HG03439 (cell line): ENCODE data around the gene KCNQ5.
"Not testable (repeated sequence)": the region's sequence is repeated elsewhere in the genome, so short reads cannot be mapped to it uniquely, and the experiment has no call there.

Experiments
- ATAC-seq: cut with Tn5 transposase; IDR thresholded peaks from one replicate; pipeline ENCODE4 v1.9.1; 2021; ENCODE audit warnings: mild to moderate bottlenecking, moderate library complexity; ENCODE audit not compliant: unreplicated experiment

Gene KCNQ5

DNA sequence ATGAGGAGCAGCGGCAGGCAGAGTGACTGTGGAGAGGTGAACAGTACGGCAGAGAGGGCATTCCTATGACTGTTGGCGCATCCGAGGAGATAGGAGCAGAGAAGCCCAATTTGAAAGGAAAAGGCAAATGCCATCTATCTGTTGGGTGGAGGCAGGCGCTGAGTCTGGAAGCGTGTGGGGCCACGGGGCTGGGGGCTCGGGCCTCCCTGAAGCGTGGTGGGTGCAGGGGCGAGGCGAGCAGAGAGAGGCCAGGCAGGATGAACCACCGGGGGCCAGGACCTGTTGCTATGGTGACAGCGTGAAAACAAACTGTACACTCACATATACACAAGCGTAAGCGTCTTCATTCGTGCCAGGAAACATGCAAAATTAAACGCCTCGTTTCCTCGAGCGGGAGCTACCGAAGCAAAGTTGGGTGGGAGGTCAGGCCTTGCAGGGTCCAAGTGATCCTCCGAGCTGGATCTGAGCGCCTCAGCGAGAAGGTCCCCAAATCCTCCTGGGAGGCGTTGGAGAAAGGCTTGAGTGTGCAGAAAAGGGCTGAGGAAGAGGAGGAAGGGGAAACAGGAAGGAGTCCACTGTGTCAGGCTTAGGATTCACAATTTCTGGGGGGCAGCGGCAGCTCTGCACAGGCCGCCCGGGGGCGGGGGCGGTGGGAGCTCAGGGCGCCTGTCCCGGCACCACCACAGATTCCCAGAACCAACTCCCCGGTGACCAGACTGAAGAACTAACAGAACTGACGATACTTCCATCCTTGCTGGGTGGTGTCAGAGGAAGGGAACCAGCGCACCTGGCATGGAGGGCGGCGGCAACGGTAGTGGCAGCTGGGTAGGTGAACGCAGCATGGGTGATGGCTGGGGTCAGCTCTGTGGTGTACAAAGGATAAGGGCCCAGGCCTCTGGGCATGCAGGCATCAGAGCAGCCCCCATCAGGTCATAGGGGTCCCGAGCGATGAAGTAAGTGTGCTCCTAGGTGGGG, 535.2 kb downstream of the KCNQ5 start:
- ATAC-seq, result no peak

GRCh38 chr6:73157870-73158269, 536.0 kb downstream of the KCNQ5 start:
- ATAC-seq, result no peak

GRCh38 chr6:73169111-73169510, 547.2 kb downstream of the KCNQ5 start:
- ATAC-seq, result no peak

GRCh38 chr6:73169633-73170032, 547.8 kb downstream of the KCNQ5 start:
- ATAC-seq, result no peak

DNA sequence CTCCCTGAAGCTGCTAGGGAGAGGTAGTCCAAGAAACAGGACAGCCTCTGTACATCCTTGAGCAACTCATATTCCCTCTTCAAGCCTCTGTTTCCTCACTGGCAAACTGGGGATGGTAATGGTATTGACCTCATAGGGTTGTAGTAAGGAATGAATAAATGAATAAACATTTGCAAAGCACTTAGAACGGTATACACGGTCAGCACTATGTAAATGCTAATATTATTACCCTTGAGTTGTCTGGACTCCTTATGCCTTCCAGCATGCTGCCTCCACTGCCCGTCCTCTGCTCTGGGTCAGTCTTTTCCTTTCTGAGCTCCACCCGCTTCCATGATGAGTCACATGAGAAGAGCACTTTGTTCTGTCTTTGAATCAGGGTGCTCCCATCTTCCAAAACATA, 552.8 kb downstream of the KCNQ5 start:
- ATAC-seq, result no peak

- no peak for ATAC-seq
Measured at GRCh38 chr6:73176057-73176456, 554.2 kb downstream of the KCNQ5 start.

GRCh38 chr6:73177221-73177944, 555.5 kb downstream of the KCNQ5 start:
- ATAC-seq, result peak; percentile 60

GRCh38 chr6:73180076-73180738, 558.3 kb downstream of the KCNQ5 start:
- no peak for ATAC-seq

GRCh38 chr6:73180763-73181619, 559.1 kb downstream of the KCNQ5 start:
- peak; percentile 85 for ATAC-seq

DNA sequence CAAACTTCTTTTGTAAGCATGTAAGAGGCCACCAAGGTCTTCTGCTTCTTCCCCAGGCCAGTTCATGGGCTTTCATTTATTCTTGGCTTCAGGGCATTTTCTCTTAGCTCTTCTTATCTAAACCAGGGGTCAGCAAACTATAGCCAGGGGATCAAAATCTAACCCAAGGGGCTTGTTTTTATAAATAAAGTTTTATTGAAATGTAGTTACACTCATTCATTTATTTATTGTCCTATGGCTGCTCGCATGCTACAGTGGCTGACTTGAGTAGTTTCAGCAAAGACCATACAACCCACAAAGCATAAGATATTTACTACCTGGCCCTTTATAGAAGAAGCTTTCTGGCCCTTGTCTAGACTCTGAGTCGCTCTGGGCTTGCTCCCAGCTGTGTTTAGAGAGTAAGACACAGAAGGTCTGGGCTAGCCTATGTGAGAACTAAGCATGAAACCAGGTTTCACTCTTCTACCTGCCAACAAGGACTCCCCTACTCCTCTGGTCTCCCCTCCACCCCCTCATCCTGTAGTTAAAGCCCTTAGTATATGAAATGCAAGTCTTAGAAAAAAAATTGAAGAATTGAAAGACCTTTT, 560.2 kb downstream of the KCNQ5 start:
- peak; percentile 42 for ATAC-seq

- ATAC-seq, result not testable (repeated sequence)
Measured at GRCh38 chr6:73193302-73193701, 571.4 kb downstream of the KCNQ5 start.

DNA sequence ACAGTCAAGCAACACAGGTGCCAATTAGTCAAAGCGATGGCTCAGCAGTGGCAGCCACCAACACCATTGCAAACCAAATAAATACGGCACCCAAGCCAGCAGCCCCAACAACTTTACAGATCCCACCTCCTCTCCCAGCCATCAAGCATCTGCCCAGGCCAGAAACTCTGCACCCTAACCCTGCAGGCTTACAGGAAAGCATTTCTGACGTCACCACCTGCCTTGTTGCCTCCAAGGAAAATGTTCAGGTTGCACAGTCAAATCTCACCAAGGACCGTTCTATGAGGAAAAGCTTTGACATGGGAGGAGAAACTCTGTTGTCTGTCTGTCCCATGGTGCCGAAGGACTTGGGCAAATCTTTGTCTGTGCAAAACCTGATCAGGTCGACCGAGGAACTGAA, 572.9 kb downstream of the KCNQ5 start:
- ATAC-seq, result no peak

GRCh38 chr6:73200247-73200646, 578.4 kb downstream of the KCNQ5 start:
- ATAC-seq, result no peak

- no peak for ATAC-seq
Measured at GRCh38 chr6:73200735-73201134, 578.9 kb downstream of the KCNQ5 start.

GRCh38 chr6:73203098-73203497, 581.2 kb downstream of the KCNQ5 start:
- ATAC-seq, result no peak

- no peak for ATAC-seq
Measured at GRCh38 chr6:73204252-73204651, 582.4 kb downstream of the KCNQ5 start.

- no peak for ATAC-seq
Measured at GRCh38 chr6:73207221-73207837, 585.5 kb downstream of the KCNQ5 start.

- no peak for ATAC-seq
Measured at GRCh38 chr6:73209117-73209516, 587.3 kb downstream of the KCNQ5 start.

DNA sequence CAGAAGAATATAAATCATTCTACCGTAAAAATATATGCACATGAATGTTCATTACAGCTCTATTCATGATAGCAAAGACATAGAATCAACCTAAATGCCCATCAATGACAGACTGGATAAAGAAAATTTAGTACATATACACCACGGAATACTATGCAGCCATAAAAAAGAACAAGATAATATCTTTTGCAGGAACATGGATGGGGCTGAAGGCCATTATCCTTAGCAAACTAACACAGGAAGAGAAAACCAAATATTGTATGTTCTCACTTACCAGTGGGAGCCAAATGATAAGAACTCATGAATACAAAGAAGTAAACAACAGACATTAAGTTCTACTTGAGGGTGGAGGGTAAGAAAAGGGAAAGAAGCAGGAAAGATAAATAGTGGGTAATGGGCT, 595.0 kb downstream of the KCNQ5 start:
- ATAC-seq, result no peak

DNA sequence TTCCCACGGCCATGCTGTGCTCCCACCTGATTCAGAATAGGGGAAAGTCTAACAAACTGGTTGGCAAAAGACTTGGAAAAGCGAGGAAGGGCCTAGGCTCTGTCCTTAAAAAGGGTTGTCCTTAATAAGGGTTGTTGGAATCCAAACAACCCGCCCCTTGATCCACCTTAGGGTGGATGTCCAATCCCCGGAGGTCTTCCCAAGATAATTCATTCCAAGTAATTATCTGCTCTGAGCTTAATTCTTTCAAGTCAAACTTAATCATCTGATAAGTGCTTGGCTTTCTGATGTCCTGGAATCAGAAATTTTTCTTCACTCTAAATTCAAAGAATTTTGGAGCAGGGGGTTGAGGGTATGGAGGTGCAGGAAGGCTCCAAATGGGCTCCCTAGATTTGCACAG, 603.5 kb downstream of the KCNQ5 start, which contains the start of gene KHDC1L:
KHDC1L (minus strand) TSS at position 101 of the 400 bp plus-strand sequence; CDS start at position 13, 88 bp downstream.
- ATAC-seq, result no peak
